HG03565 (cell line): ENCODE data around the gene GRB10.

ENCODE experiments used
- ATAC-seq: cut with Tn5 transposase; IDR thresholded peaks from one replicate; pipeline ENCODE4 v1.9.1; 2021; ENCODE audit warnings: mild to moderate bottlenecking, moderate library complexity; ENCODE audit not compliant: unreplicated experiment

GRB10 gene

DNA sequence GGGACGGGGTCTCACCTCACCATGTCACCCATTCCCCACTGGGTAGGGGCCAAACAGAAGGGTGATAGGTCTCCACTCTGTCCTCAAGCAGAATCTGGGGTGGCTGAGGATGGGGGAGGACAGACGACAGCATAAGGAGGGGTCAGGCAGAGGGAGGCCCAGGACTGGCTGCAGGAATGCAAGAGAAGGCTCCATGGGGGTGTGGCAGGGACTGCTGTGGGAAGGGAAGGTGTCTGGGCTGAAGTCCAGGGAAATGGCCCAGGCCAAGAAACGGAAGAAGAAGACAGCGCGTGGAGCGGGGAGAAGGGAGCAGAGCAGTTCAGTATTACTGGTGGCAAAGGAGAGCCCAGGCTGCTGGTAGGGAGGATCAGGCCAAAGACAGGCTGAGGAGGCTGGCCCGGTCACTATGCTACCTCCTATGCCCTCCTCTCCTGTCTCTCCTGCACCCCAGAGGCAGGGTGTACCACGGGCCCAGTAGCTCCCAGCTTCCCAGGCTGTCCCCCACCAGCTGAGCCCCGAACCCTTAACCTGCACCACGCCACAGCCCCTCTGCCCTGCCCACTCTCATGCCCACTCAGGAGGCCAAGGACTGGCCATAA lies 60.9 kb downstream of the GRB10 start:
- ATAC-seq, result no peak

DNA sequence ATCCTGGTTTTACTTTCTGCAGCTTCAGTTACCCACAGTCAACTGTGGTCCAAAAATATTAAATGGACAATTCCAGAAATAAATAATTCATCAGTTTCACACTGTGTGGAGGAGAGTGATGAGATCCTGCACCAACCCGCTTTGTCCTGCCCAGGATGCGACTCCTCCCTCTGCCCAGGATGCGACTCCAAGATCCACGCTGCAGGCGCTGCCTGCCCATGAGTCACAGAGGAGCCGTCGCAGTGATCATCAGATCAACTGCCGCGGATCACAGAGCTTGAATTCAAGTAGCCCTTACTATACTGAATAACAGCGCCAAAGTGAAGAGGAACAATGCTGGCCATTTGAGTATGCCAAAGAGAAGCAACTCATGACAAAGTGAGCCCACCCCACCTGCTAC lies 61.5 kb downstream of the GRB10 start:
- no peak for ATAC-seq

GRCh38 chr7:50720295-50720694 lies 62.4 kb downstream of the GRB10 start:
- ATAC-seq, result no peak

DNA sequence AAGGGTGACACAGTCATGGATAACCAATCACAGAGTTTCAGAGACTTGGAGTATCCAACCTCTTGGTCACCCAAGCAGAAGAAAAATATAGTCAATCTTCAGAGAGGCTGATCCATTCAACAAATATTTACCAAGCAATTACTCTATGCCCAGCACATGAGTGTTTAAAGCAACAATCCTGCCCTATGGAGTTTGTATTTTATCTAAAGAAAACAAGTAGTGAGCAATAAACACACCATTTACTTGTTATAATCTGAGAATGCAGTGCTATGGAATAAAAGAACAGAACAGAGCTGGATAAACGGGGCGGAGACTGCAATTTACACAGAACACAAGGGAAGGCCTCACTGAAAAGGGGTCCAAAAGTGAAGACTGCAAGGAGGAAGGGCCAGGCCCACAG lies 63.8 kb downstream of the GRB10 start:
- ATAC-seq, result no peak

DNA sequence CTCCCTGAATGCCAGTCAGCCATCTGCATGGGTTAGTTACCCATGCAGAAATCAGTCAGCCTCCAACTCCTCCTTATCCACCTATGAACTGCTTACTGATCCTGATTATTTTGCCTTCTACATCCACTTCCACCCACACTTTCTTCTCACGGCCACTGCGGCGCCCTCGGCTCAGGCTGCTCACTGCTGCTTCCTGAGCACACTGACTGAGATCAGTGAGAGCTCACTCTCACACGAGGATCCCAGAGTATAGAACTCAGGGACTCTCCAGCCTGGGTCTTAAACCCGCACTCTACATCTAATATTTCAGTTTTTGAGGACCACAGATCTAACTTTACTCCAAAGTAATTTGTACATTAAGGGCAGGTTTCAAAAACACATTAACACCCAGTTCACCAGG lies 64.4 kb downstream of the GRB10 start:
- ATAC-seq, result no peak

- ATAC-seq, result no peak
Measured at GRCh38 chr7:50717181-50717580, 65.5 kb downstream of the GRB10 start.

GRCh38 chr7:50714857-50715256 lies 67.8 kb downstream of the GRB10 start:
- no peak for ATAC-seq

GRCh38 chr7:50713123-50713965 lies 69.4 kb downstream of the GRB10 start:
- no peak for ATAC-seq

DNA sequence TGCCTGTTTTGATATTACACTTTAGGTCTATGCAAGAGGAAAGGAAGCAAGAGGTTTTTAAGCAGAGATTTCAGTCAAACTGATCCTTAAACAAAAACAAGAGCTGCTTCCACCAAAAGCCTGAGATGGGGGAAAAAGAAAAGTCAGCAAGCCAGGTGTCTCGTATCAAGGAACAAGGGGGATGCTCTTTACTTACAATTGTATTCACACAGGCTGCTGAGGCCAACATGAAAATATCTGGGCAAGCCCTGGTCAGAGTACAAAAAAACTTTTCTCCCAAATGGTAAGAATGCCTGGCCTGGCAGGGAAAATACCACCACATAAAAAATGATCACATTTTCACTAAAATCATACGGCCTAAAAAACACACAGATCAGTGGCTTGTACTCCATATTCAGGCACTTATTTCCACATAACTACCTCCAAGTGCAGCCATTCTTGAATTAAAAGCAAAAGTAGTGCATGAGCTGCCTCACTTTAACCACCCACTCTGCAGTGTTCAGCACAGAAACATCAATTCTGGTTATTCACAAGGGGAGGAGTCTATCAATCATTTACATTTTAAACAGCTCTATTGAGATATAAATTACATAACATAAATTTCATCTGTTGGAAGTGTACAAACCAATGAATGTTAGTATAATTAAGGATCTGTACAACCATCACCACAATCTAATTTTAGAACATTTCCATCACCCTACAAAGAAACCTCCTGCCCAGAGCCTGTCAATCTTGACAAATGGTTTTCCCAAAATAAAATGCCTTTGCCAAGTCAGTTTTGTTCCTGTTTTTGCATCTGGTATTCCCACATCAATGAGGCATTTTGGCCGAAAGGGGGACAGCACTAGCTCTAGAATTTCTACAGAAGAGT lies 70.2 kb downstream of the GRB10 start:
- ATAC-seq, result no peak

DNA sequence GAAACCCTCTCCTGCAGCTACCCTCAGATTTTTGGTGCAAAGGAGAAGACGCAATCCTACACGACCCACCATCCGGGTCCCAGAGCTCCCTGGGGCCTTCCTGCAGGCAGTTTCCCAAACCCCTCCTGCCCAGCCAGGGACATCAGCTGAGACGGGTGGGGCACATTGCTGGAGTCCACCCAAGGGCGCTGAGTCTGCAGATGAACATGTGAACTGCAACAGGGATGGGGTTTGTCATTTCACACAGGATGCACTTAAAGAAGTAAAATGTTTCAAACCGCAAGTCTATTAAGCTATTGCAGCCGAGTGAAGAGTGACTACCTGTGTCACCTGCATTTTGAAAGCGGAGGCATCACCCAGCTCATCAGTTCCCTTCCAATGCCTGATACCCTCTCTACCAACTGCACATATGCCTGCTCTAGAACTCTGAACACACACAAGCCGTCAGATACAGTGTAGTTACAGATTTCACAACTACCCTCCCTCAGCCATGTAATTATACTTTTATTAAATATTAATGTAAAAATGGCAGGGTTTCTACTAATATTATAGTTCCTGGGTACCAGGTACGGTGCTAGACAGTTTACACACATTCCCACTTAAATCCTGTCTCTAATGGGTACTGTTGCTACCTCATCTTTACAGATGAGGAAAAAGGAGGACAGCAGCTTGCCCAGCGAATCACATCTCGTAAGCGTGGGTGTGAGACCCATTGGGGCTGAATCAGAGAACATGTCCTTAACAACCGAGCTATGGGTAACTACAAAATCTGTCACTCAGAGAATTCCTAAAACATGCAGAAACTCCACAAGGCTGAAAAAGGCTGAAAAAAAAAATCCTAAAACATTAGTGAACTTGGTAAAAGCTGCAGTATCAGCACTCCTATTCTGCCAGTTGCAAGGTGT lies 71.2 kb downstream of the GRB10 start:
- ATAC-seq, result no peak

DNA sequence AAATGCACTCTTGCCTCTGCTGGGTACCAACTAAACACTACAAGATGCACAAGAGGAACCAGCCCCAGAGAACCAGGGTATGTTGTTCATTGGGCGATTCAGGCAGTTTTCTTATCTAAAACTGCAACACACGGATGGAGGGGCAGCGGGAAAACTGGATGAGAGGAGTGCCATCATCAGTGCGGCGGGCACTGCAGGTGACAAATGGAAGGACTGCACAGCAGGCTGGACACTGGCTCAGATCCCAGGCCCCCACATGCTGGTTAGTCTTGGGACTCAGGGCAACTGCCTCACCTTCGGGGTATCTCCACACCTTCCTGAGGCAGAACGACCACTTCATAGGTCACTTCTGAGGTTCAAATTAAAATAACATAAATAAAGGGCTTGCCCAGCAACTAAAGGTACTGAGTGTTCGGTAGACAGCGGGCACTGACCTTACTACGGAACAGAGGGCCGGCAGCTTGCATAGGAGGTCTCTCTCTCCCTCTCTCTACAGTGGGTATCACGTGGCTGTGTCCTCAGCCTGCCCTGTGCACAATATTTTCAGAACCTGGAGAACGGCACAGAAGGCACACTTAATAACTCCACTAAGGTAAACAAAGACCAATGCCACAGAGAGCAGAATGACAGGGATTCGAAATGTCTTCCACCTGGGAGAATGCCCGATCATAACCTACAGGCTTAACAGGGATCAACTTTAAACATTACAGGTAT lies 72.1 kb downstream of the GRB10 start:
- ATAC-seq, result no peak

- no peak for ATAC-seq
Measured at GRCh38 chr7:50709151-50709550, 73.5 kb downstream of the GRB10 start.

DNA sequence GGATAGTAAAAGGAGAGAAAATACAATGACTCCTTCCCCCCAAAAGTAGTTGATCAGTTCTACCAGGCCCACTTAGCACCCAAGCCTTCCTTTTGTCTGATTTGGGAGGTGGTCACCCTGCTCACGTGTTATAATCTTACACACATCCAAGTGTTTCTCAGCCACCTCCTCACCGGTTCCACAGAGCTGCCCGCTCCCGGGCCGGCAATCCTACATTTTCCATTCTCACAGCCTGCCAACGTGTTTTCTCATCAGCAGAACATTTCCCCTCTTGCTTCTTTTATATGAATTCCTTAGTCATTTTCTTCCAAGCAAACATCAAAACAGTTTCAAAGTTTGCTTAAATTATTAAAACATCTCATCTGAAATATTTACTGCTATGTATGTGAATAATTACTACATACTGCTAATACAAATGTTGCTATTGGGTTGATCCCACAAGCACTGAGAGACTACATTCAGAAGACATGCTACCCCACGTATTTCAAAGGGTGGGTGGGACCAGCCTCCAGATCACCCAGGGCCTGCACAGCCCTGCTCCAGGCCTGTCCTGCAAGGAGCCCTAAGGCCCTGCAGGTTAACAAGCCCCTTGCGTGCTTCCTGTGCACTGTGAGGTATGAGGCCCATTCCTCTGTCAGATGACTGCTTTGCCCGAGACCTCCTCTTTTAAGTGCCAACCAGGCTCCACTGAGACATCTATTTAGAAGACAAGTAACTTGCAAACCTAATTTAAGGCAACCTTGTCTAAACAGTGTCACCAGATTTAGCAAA lies 75.3 kb downstream of the GRB10 start:
- no peak for ATAC-seq

DNA sequence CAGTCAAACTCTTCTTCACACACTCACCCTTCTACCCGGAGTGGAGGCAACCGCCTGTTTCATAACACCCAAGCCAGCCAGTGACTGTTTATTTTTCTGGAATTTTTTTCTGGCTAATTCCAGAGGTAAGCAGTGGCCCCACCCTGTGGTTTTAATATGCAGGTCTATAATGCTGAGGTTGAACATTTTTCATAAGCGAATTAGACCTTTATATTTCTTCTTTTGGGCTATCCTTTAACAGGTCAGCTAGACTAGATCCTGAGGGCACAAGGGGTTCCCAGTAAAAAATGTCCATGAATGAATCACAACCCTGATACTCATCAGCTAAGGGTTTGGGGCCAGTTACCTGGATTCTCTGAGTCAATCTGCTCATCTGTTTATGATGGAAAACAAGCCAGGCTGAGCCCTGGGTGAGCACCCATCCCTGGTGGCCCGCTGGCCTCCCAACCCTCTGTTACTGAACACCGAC lies 76.2 kb downstream of the GRB10 start:
- no peak for ATAC-seq

DNA sequence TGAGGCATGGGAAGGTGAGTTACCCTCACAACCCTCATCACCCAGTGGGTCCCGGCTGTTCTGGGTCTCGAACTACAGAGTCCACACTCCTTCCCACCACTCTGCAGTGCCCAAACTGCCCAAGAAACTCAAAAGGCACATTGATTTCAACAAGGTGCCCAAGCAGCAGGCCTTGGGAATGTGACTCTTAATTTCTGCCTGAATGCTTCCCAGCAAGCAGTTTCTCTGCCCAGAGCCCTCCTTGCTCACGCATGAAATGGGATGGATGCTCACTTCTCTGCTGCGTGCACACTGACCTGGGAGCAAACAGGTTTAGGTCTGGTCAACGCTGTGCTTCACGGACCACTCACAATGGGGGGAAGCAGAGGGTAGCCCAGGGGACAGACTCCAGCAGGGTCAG lies 77.9 kb downstream of the GRB10 start:
- ATAC-seq, result no peak

GRCh38 chr7:50703654-50704053 lies 79.0 kb downstream of the GRB10 start:
- no peak for ATAC-seq

DNA sequence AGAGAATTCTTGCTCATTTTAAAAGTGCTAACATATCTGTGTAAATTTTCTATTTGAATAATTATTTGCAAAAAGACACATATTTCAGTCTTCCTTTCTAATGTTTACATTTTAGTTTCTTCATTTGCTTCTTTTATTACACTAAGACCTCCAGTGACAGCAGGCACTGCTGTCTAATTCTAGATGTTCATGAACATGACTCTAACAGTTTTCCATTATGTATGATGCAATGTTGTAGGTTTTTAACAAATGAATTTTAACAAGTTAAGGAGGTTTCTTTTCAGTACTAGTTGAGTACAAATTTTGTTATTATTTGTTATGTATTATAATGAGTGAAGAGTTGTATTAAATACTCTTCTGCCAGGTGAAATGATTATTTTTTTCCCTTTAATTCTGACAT lies 83.6 kb downstream of the GRB10 start:
- no peak for ATAC-seq

- ATAC-seq, result no peak
Measured at GRCh38 chr7:50697748-50698147, 84.9 kb downstream of the GRB10 start.
